ENCODE measurements around the gene PKD2L1. TPM values are rescaled to one million over a fixed set of nuclear protein-coding genes. Genes with fewer than 3 reads are reported as not detected.
A peak's percentile ranks its signal among the peaks of the same experiment; 100 is the strongest.
"Not testable (repeated sequence)": the region's sequence is repeated elsewhere in the genome, so short reads cannot be mapped to it uniquely, and the experiment has no call there.

The PKD2L1 gene
- total and polyA plus RNA-seq, 5 donors: not detected

- intact Hi-C loops (cut with DNase I); H3K27ac ChIP-seq (ENCODE audit: low read length); ATAC-seq; H3K4me1 ChIP-seq (ENCODE audit: control insufficient read depth, insufficient read depth, low read length); DNase-seq; H3K27me3 ChIP-seq (ENCODE audit: control insufficient read depth, insufficient read depth); H3K9me3 ChIP-seq (ENCODE audit: control insufficient read depth, low read length); H3K4me3 ChIP-seq (ENCODE audit: low read length): not testable (repeated sequence)
- WGBS: 68% methylated on average over 5 of the region's 5 CpGs
Observed at GRCh38 chr10:100301123-100301522, 28.9 kb downstream of the PKD2L1 start.

DNA sequence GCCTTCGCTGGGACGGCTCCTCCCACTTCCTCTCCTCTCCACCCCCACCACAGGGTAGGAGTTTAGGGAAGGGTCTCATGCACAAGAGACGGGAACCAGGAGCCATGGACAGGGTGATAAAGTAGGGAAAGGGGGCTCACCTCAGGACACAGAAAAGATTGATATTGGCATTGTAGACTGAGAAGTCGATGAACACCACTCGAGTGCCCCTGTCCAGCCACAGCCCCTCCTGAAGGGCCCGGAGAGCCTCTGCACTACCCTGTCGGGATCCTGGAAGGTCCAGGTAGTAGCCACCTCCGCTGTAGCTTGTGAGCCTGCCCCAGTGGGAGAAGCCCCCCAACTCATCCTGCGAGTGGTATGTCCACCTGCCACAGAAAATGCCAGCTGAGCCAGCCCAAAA lies 32.8 kb downstream of the PKD2L1 start:
- Histone ChIP-seq H3K27me3 (ENCODE audit: control insufficient read depth, insufficient read depth) (no peaks in the 10 kb centered on the region), H3K9me3 (ENCODE audit: control insufficient read depth, low read length) (no peaks in the 10 kb centered on the region), H3K4me3 (ENCODE audit: low read length) (no peak overlapping the region), H3K4me1 (ENCODE audit: control insufficient read depth, insufficient read depth, low read length) (no peaks in the 10 kb centered on the region), H3K27ac (ENCODE audit: low read length) (no peak overlapping the region)
- ATAC-seq: no peak
- no peak for DNase-seq
- intact Hi-C loops (cut with DNase I): no loop called here
- WGBS: 68% methylated on average over 9 of the region's 9 CpGs

DNA sequence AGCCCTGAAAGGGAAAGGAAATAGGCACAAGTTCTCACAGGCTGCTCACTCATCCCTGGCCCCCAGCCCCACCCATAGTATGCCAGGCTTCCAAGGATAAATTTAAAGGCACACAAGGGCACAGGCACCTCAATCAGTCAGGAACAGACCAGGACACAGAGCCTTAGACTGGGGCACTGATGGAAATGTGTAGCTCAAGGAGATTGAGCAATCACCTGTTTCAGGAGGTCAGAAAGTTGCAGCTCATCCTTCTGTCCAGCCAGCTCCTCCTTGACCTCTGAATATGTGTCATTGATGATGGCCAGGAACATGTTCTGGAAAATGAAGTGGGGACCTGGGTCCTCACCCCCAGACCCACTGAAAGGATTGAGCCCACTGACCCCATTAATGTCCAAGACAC lies 37.0 kb downstream of the PKD2L1 start:
- ATAC-seq: no peak
- DNase-seq: no peak
- no peaks in the 10 kb centered on the region for H3K9me3 ChIP-seq (ENCODE audit: control insufficient read depth, low read length)
- no peaks in the 10 kb centered on the region for H3K4me1 ChIP-seq (ENCODE audit: control insufficient read depth, insufficient read depth, low read length)
- intact Hi-C loops (cut with DNase I): no loop called here
- H3K4me3 ChIP-seq (ENCODE audit: low read length): no peak overlapping the region
- H3K27me3 ChIP-seq (ENCODE audit: control insufficient read depth, insufficient read depth): no peaks in the 10 kb centered on the region
- H3K27ac ChIP-seq (ENCODE audit: low read length): no peak overlapping the region

DNA sequence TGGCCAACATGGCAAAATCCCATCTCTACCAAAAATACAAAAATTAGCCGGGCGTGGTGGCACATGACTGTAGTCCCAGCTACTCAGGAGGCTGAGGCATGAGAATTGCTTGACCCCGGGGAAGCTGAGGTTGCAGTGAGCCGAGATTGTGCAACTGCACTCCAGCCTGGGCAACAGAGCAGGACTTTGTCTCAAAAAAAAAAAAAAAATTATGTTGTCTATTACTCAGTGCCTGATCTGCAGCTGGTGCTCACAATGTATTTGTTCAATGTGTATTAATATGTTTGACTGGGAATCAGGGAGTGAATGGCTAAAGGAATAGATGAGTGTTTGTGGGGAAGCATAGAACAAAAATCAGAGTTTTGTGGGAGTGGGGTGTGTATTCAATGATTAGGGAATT lies 37.7 kb downstream of the PKD2L1 start:
- H3K27ac ChIP-seq (ENCODE audit: low read length); H3K4me3 ChIP-seq (ENCODE audit: low read length); H3K9me3 ChIP-seq (ENCODE audit: control insufficient read depth, low read length); H3K27me3 ChIP-seq (ENCODE audit: control insufficient read depth, insufficient read depth); intact Hi-C loops (cut with DNase I); H3K4me1 ChIP-seq (ENCODE audit: control insufficient read depth, insufficient read depth, low read length): not testable (repeated sequence)
- ATAC-seq (peak in 1 of 2 donors; percentile 6), DNase-seq (peak; percentile 50 to 68 (median 59))
- WGBS: 68% methylated on average over 4 of the region's 4 CpGs

DNA sequence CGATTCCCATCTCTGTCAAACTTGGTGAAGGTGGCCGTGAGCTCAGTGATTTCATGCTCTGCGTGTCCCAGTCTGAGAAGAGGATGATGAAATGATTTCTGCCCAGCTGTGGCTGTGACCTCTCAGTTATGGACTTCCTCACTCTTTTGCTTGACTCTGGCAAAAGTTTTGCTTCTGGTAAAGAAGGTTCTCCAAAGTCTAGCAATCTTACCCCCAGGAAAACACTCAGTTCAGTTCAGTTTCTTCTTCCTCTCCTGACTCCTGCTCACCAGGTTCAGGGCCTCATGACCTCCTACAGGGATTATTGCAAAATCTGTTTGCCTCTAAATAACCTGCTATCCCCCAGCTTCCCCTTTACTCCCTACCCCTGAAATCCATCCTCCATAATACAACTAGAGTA lies 38.7 kb downstream of the PKD2L1 start:
- Histone ChIP-seq H3K27me3 (ENCODE audit: control insufficient read depth, insufficient read depth) (no peaks in the 10 kb centered on the region), H3K4me1 (ENCODE audit: control insufficient read depth, insufficient read depth, low read length) (no peaks in the 10 kb centered on the region), H3K27ac (ENCODE audit: low read length) (no peak overlapping the region), H3K9me3 (ENCODE audit: control insufficient read depth, low read length) (no peaks in the 10 kb centered on the region), H3K4me3 (ENCODE audit: low read length) (no peak overlapping the region)
- ATAC-seq: no peak
- intact Hi-C loops (cut with DNase I): no loop called here
- no peak for DNase-seq
- WGBS: 62% methylated on average over 3 of the region's 3 CpGs

DNA sequence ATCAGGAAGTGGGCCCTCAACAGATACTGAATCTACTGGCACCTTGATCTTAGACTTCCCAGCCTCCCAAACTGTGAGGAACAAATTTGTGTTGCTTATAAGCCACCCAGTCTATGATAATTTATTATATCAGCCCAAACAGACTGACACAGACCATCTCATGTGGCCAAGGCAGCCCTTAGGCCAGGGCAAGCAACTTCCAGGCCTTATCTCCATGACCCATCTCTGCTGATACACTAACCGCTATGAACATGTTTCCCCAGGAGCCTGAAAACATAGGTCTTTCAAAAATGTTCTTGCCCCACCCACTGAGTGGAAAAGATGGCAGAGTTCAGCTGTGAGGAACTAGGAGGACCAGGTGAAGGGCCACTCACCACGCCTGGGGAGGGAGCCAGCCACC lies 40.4 kb downstream of the PKD2L1 start:
- H3K27me3 ChIP-seq (ENCODE audit: control insufficient read depth, insufficient read depth): no peaks in the 10 kb centered on the region
- H3K4me3 ChIP-seq (ENCODE audit: low read length): no peak overlapping the region
- 75% methylated on average over 2 of the region's 2 CpGs for WGBS
- intact Hi-C loops (cut with DNase I): no loop called here
- H3K4me1 ChIP-seq (ENCODE audit: control insufficient read depth, insufficient read depth, low read length): no peaks in the 10 kb centered on the region
- no peak for ATAC-seq
- no peak for DNase-seq
- H3K27ac ChIP-seq (ENCODE audit: low read length): no peak overlapping the region
- H3K9me3 ChIP-seq (ENCODE audit: control insufficient read depth, low read length): no peaks in the 10 kb centered on the region

DNA sequence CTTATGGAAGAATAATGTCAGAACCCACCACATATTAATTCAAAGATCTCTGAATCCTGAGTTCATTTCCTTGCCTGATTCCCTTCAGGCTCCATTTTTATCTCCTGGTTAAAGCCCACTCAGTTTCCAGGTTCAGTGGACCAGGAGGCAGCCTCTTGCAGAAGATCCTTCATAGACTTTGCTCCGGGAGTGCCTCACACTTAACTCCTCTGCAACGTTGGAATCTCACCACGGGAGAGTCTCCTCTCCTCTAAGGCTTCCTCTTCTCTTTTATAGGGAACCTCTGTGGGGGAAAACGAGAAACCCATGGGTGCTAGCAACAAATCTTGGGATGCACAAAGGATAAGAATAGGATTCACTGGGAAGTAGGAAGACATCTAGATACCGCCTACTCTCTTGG lies 41.8 kb downstream of the PKD2L1 start:
- intact Hi-C loops (cut with DNase I): no loop called here
- no peak for DNase-seq
- Histone ChIP-seq H3K27me3 (ENCODE audit: control insufficient read depth, insufficient read depth) (no peaks in the 10 kb centered on the region), H3K4me1 (ENCODE audit: control insufficient read depth, insufficient read depth, low read length) (no peaks in the 10 kb centered on the region), H3K4me3 (ENCODE audit: low read length) (no peak overlapping the region), H3K27ac (ENCODE audit: low read length) (no peak overlapping the region), H3K9me3 (ENCODE audit: control insufficient read depth, low read length) (no peaks in the 10 kb centered on the region)
- no peak for ATAC-seq
- WGBS: 83% methylated on average over 5 of the region's 5 CpGs

- H3K4me3 ChIP-seq (ENCODE audit: low read length): no peak overlapping the region
- no peak overlapping the region for H3K27ac ChIP-seq (ENCODE audit: low read length)
- ATAC-seq: no peak
- no peak for DNase-seq
- H3K4me1 ChIP-seq (ENCODE audit: control insufficient read depth, insufficient read depth, low read length): no peaks in the 10 kb centered on the region
- no peaks in the 10 kb centered on the region for H3K27me3 ChIP-seq (ENCODE audit: control insufficient read depth, insufficient read depth)
- H3K9me3 ChIP-seq (ENCODE audit: control insufficient read depth, low read length): no peaks in the 10 kb centered on the region
- 98% methylated on average over 6 of the region's 6 CpGs for WGBS
- intact Hi-C loops (cut with DNase I): no loop called here
Observed at GRCh38 chr10:100287756-100288155, 42.3 kb downstream of the PKD2L1 start.

GRCh38 chr10:100286051-100287033 lies 43.7 kb downstream of the PKD2L1 start, which contains the start of gene BLOC1S2:
Gene BLOC1S2 (minus strand): TSS chr10:100286680. CDS start chr10:100286659, 21 bp downstream.
- whole genome bisulfite sequencing: 2% methylated on average over 63 of the region's 63 CpGs
- Histone ChIP-seq H3K27me3 (ENCODE audit: control insufficient read depth, insufficient read depth) (no peaks in the 10 kb centered on the region), H3K27ac (ENCODE audit: low read length) (peak within 1 kb of the TSS; percentile 55), H3K9me3 (ENCODE audit: control insufficient read depth, low read length) (no peaks in the 10 kb centered on the region), H3K4me3 (ENCODE audit: low read length) (peak within 1 kb of the TSS; percentile 56), H3K4me1 (ENCODE audit: control insufficient read depth, insufficient read depth, low read length) (no peaks in the 10 kb centered on the region)
- ATAC-seq (peak; percentile 98), DNase-seq (peak; percentile 87 to 95 (median 95))
- intact Hi-C loops (cut with DNase I): no loop called here

DNA sequence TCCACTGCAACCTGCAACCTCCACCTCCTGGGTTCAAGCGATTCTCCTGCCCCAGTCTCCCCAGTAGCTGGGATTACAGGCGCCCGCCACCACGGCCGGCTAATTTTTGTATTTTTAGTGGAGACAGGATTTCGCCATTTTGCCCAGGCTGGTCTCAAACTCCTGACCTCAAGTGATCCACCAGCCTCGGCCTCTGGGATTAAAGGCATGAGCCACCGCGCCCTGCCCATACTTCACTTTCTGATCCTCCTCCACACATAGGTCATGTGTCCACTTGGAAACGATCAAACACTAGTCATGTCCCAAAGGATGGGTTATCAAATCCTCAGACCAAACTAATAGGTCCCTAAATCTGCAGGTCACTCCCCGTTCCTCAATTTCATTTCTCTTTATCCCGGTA lies 44.7 kb downstream of the PKD2L1 start:
- H3K27me3 ChIP-seq (ENCODE audit: control insufficient read depth, insufficient read depth); intact Hi-C loops (cut with DNase I); DNase-seq; ATAC-seq; H3K9me3 ChIP-seq (ENCODE audit: control insufficient read depth, low read length); H3K4me1 ChIP-seq (ENCODE audit: control insufficient read depth, insufficient read depth, low read length): not testable (repeated sequence)
- peak overlapping the region; percentile 55 for H3K27ac ChIP-seq (ENCODE audit: low read length)
- H3K4me3 ChIP-seq (ENCODE audit: low read length): peak overlapping the region; percentile 56
- 87% methylated on average over 12 of the region's 12 CpGs for whole genome bisulfite sequencing

DNA sequence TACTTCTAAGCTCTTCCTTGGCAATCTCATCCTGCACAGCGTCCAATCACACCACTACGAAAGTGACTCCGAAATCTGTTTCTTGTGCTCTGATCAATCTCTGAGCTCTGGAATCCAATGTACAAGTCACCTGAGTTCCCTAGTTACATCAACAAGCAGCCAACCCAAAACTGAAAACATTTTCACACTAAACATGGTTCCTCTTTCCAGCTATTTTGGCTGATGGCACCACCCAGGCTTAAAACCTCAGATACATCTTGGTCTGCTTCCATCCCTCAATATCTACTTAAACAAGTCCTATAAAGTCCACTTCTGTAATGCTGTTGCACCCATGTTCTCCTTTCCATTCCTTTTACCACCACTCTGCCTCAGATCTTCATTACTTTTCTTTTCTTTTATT lies 47.1 kb downstream of the PKD2L1 start:
- Histone ChIP-seq H3K4me1 (ENCODE audit: control insufficient read depth, insufficient read depth, low read length) (no peaks in the 10 kb centered on the region), H3K27me3 (ENCODE audit: control insufficient read depth, insufficient read depth) (no peaks in the 10 kb centered on the region), H3K4me3 (ENCODE audit: low read length) (no peak overlapping the region), H3K27ac (ENCODE audit: low read length) (no peak overlapping the region), H3K9me3 (ENCODE audit: control insufficient read depth, low read length) (no peaks in the 10 kb centered on the region)
- ATAC-seq (no peak), DNase-seq (no peak)
- 97% methylated on average over 3 of the region's 3 CpGs for WGBS
- intact Hi-C loops (cut with DNase I): no loop called here

Data from right cardiac atrium (tissue), 5 donors.